AG10803 (cell line): ENCODE data around the gene SEMA6C.

Experiments
- DNase-seq: peaks from one replicate; pipeline ENCODE4 v3.0.0; 2010; ENCODE audit warnings: low read depth
- H3K4me3 ChIP-seq: 2 replicates; pipeline ENCODE4 v1.5.1; 2011; ENCODE audit warnings: mild to moderate bottlenecking, low read length, control low read depth
- CTCF ChIP-seq: conservative IDR thresholded peaks from 2 replicates; pipeline ENCODE4 v1.5.1; 2011; ENCODE audit warnings: mild to moderate bottlenecking, low read length, control low read depth, inconsistent platforms

SEMA6C gene

GRCh38 chr1:151187205-151187604 lies 40.8 kb upstream of the SEMA6C start:
- no peak overlapping the region for H3K4me3 ChIP-seq
- TF ChIP-seq CTCF, result no peak
- no peak for DNase-seq

GRCh38 chr1:151184211-151184610 lies 37.8 kb upstream of the SEMA6C start:
- TF ChIP-seq CTCF, result no peak
- no peak for DNase-seq
- no peak overlapping the region for H3K4me3 ChIP-seq

- TF ChIP-seq CTCF, result no peak
- DNase-seq, result no peak
- no peak overlapping the region for H3K4me3 ChIP-seq
These were observed 30.1 kb upstream of the SEMA6C start for GRCh38 chr1:151176514-151177045.

- TF ChIP-seq CTCF, result peak; percentile 55
- H3K4me3 ChIP-seq, result no peak within 1 kb of the TSS
- DNase-seq, result peak; percentile 13
These were observed 29.4 kb upstream of the SEMA6C start, which contains the start of gene TMOD4 for GRCh38 chr1:151175863-151176262. Gene TMOD4, minus strand, starts transcription at chr1:151175981. Its CDS starts 1,106 bp downstream, at chr1:151174875.

- DNase-seq, result peak; percentile 34
These were observed 28.8 kb upstream of the SEMA6C start for GRCh38 chr1:151175041-151175741.

GRCh38 chr1:151171190-151171589 lies 24.8 kb upstream of the SEMA6C start:
- TF ChIP-seq CTCF, result no peak
- DNase-seq, result no peak
- no peak overlapping the region for H3K4me3 ChIP-seq

More at GRCh38 chr1:151175041-151175741, 28.8 kb upstream of the SEMA6C start:
- TF ChIP-seq CTCF, result no peak
- H3K4me3 ChIP-seq, result no peak overlapping the region

GRCh38 chr1:151167116-151167515 lies 20.7 kb upstream of the SEMA6C start:
- DNase-seq, result no peak
- peak overlapping the region; percentile 98 for H3K4me3 ChIP-seq
- no peak for TF ChIP-seq CTCF
